ENCODE results near the gene STUM. TPM values are rescaled to one million over a fixed set of nuclear protein-coding genes. Genes with fewer than 3 reads are reported as not detected.

STUM gene
- polyA plus RNA-seq, 2 of the 4 experiments (the other 2 are of a cell fraction), result not detected

GRCh38 chr1:226635456-226635941 is 86.9 kb downstream of the STUM start:
- Histone ChIP-seq H3K9me3 (no peaks in the 10 kb centered on the region), H3K4me2 (no peak overlapping the region), H3K4me3 (no peak overlapping the region), H3K27ac (no peak overlapping the region), H3K4me1 (no peaks in the 10 kb centered on the region)
- WGBS (ENCODE audit: missing lambda C conversion rate), result 77% methylated on average over 8 of the region's 11 CpGs
- ChIA-PET POLR2A (no interaction called here), CTCF (interaction anchor here (0.8 to 7.2 kb wide), 10 partner anchors 9 to 804 kb away, joined by 3 to 127 read pairs (median 3); no protein-coding TSS in a partner anchor)
- TF ChIP-seq FOSL2 (IDR thresholded peaks at IDR 0.05), result no peak
- no peak for TF ChIP-seq FOSL2 (CRISPR knock-in tag; IDR thresholded peaks at IDR 0.05)
- TF ChIP-seq HDAC2 (IDR thresholded peaks at IDR 0.05), result no peak
- TF ChIP-seq HMGXB4 (CRISPR knock-in tag; IDR thresholded peaks at IDR 0.05; ENCODE audit: borderline replicate concordance), result no peak
- TF ChIP-seq ATOH8 (CRISPR knock-in tag; IDR thresholded peaks at IDR 0.05; ENCODE audit: low read depth), result no peak
- TF ChIP-seq JUN (IDR thresholded peaks at IDR 0.05), result no peak
- TF ChIP-seq NR3C1 (IDR thresholded peaks at IDR 0.05), result no peak
- TF ChIP-seq SREBF2 (IDR thresholded peaks at IDR 0.05), result no peak
- no peak for TF ChIP-seq ZNF302 (CRISPR knock-in tag; IDR thresholded peaks at IDR 0.05)
- TF ChIP-seq ELK1 (IDR thresholded peaks at IDR 0.05; ENCODE audit: low read depth, low read length), result no peak
- TF ChIP-seq NPAS2 (CRISPR knock-in tag; IDR thresholded peaks at IDR 0.05; ENCODE audit: borderline replicate concordance), result no peak
- TF ChIP-seq E2F6 (IDR thresholded peaks at IDR 0.05; ENCODE audit: borderline replicate concordance, low read depth), result no peak
- no peak for TF ChIP-seq POLR2AphosphoS2 (conservative IDR thresholded peaks at IDR 0.05; ENCODE audit: low read length)
- no peak for TF ChIP-seq CHD2 (IDR thresholded peaks at IDR 0.05; ENCODE audit: low read length, partially characterized antibody)
- no peak for TF ChIP-seq MYC (IDR thresholded peaks at IDR 0.05; ENCODE audit: borderline replicate concordance, low read length)
- TF ChIP-seq RCOR1 (IDR thresholded peaks at IDR 0.05; ENCODE audit: low read depth, low read length), result no peak
- no peak for TF ChIP-seq MAFK (IDR thresholded peaks at IDR 0.05; ENCODE audit: partially characterized antibody)
- TF ChIP-seq ZC3H11A (IDR thresholded peaks at IDR 0.05), result no peak
- ATAC-seq, result no peak
- DNase-seq (ENCODE audit: low read depth in 1 of 2, low spot score in 1 of 2), result no peak
- FAIRE-seq, result no peak

- ATAC-seq (no peak), FAIRE-seq (no peak), DNase-seq (ENCODE audit: low read depth in 1 of 2, low spot score in 1 of 2) (no peak)
- CTCF ChIA-PET, result interaction anchor here (2.9 to 7.2 kb wide), 2 partner anchors 11 to 188 kb away, joined by 9 to 127 read pairs; no protein-coding TSS in a partner anchor
- Histone ChIP-seq H3K9me3 (no peaks in the 10 kb centered on the region), H3K4me3 (no peak overlapping the region), H3K4me2 (no peak overlapping the region), H3K4me1 (no peaks in the 10 kb centered on the region), H3K27ac (no peak overlapping the region)
- no peak for TF ChIP-seq SMC3 (IDR thresholded peaks at IDR 0.05)
- no peak for TF ChIP-seq JUN (IDR thresholded peaks at IDR 0.05)
- TF ChIP-seq KDM1A (IDR thresholded peaks at IDR 0.05; ENCODE audit: low read depth), result no peak
- TF ChIP-seq RFX5 (IDR thresholded peaks at IDR 0.05), result no peak
- no peak for TF ChIP-seq CHD2 (IDR thresholded peaks at IDR 0.05; ENCODE audit: low read length, partially characterized antibody)
- no peak for TF ChIP-seq RNF2 (IDR thresholded peaks at IDR 0.05; ENCODE audit: borderline replicate concordance, low read depth)
- TF ChIP-seq ZFP36 (IDR thresholded peaks at IDR 0.05; ENCODE audit: borderline replicate concordance, partially characterized antibody), result no peak
- TF ChIP-seq PBX3 (IDR thresholded peaks at IDR 0.05), result no peak
- TF ChIP-seq MAX (IDR thresholded peaks at IDR 0.05), result no peak
- TF ChIP-seq ELK1 (IDR thresholded peaks at IDR 0.05; ENCODE audit: low read depth, low read length), result no peak
- no peak for TF ChIP-seq FOSB (CRISPR knock-in tag; IDR thresholded peaks at IDR 0.05)
- no peak for TF ChIP-seq NFE2L2 (conservative IDR thresholded peaks at IDR 0.05; ENCODE audit: low read length)
- no peak for TF ChIP-seq POLR2A (IDR thresholded peaks at IDR 0.05; ENCODE audit: low read length)
- WGBS (ENCODE audit: missing lambda C conversion rate), result 90% methylated on average over 1 of the region's 1 CpG
- POLR2A ChIA-PET, result no interaction called here
Observed at GRCh38 chr1:226636847-226637096, 88.2 kb downstream of the STUM start.

Measured in A549 (cell line).